ENCODE data around the gene DNAJB1.

DNAJB1 gene

GRCh38 chr19:14503285-14503684 lies 14.9 kb downstream of the DNAJB1 start:
- ChIA-PET POLR2A (no interaction called here), CTCF (interaction anchor here (1.1 to 1.5 kb wide), 3 partner anchors 8 to 16 kb away, joined by 3 to 6 read pairs (median 4); partner anchors contain the start of gene GIPC1)
- no peak overlapping the region for H3K4me3 ChIP-seq (ENCODE audit: low read depth, low read length)
- no peak for TF ChIP-seq CTCF (IDR thresholded peaks at IDR 0.05; ENCODE audit: insufficient read depth, low read length, missing control alignments)
- DNase-seq (ENCODE audit: low read depth, low spot score), result no peak

- no peak for DNase-seq (ENCODE audit: low read depth, low spot score)
- CTCF ChIA-PET, result interaction anchor here (0.7 to 1.2 kb wide), 3 partner anchors 17 to 23 kb away, joined by 3 to 10 read pairs (median 3); no protein-coding TSS in a partner anchor
- no peak for TF ChIP-seq CTCF (IDR thresholded peaks at IDR 0.05; ENCODE audit: insufficient read depth, low read length, missing control alignments)
- no peak overlapping the region for H3K4me3 ChIP-seq (ENCODE audit: low read depth, low read length)
- POLR2A ChIA-PET, result interaction anchor here (0.6 kb wide), 1 partner anchor 502 kb away, joined by 3 read pairs; no protein-coding TSS in a partner anchor
Observed at GRCh38 chr19:14502334-14503092, 15.7 kb downstream of the DNAJB1 start.

- POLR2A ChIA-PET, result interaction anchor here (0.6 to 1.6 kb wide), 3 partner anchors 8 to 1334 kb away, joined by 3 to 7 read pairs (median 4); partner anchors contain the start of gene DNAJB1
- no peak for TF ChIP-seq CTCF (IDR thresholded peaks at IDR 0.05; ENCODE audit: insufficient read depth, low read length, missing control alignments)
- DNase-seq (ENCODE audit: low read depth, low spot score), result no peak
- H3K4me3 ChIP-seq (ENCODE audit: low read depth, low read length), result no peak overlapping the region
- CTCF ChIA-PET, result interaction anchor here (2.5 to 4.5 kb wide), 4 partner anchors 9 to 59 kb away, joined by 7 to 32 read pairs (median 22); no protein-coding TSS in a partner anchor
Observed at GRCh38 chr19:14497228-14497921, 20.8 kb downstream of the DNAJB1 start.

GRCh38 chr19:14496834-14497227 lies 21.4 kb downstream of the DNAJB1 start:
- no peak for DNase-seq (ENCODE audit: low read depth, low spot score)
- no peak for TF ChIP-seq CTCF (IDR thresholded peaks at IDR 0.05; ENCODE audit: insufficient read depth, low read length, missing control alignments)
- ChIA-PET POLR2A (interaction anchor here (0.6 to 1.6 kb wide), 4 partner anchors 9 to 21 kb away, joined by 3 to 7 read pairs (median 5); partner anchors contain the start of gene DNAJB1), CTCF (interaction anchor here (2.5 to 4.5 kb wide), 4 partner anchors 9 to 60 kb away, joined by 7 to 32 read pairs (median 22); no protein-coding TSS in a partner anchor)
- H3K4me3 ChIP-seq (ENCODE audit: low read depth, low read length), result peak overlapping the region; percentile 56; the same call in 1 of the 2 replicates

- H3K4me3 ChIP-seq (ENCODE audit: low read depth, low read length), result peak within 1 kb of the TSS; percentile 85
- DNase-seq (ENCODE audit: low read depth, low spot score), result peak; percentile 92
- no peak for TF ChIP-seq CTCF (IDR thresholded peaks at IDR 0.05; ENCODE audit: insufficient read depth, low read length, missing control alignments)
- ChIA-PET POLR2A (interaction anchor here (0.6 to 1.0 kb wide), 3 partner anchors 9 to 22 kb away, joined by 3 to 6 read pairs (median 4); partner anchors contain the start of gene DNAJB1), CTCF (interaction anchor here (1.3 to 4.5 kb wide), 7 partner anchors 8 to 60 kb away, joined by 3 to 32 read pairs (median 7); partner anchors contain the start of gene PTGER1)
Observed at GRCh38 chr19:14496029-14496833, 22.0 kb downstream of the DNAJB1 start, which contains the start of gene GIPC1. GIPC1 (minus strand) TSS chr19:14496127; CDS start chr19:14482976, 13,151 bp downstream.
